TTC549 (cell line): Measurements from ENCODE around the gene ASF1B.
"Not testable (repeated sequence)": the region's sequence is repeated elsewhere in the genome, so short reads cannot be mapped to it uniquely, and the experiment has no call there.

ENCODE experiments used
- FAIRE-seq: peaks from 2 replicates; lab custom pipeline; 2012; peaks lifted over from hg19 to GRCh38; lab: Jason Lieb, UNC

Gene ASF1B

GRCh38 chr19:14136509-14137281 is at the start of gene ASF1B:
Gene ASF1B (minus strand): TSS chr19:14136589. CDS start chr19:14136456, 133 bp downstream.
- FAIRE-seq = peak; percentile 88

- not testable (repeated sequence) for FAIRE-seq
These were observed 49.3 kb upstream of the ASF1B start for GRCh38 chr19:14185691-14186090.

- no peak for FAIRE-seq
These were observed 48.8 kb upstream of the ASF1B start for GRCh38 chr19:14185158-14185557.

GRCh38 chr19:14183741-14184350 is 47.5 kb upstream of the ASF1B start:
- FAIRE-seq = no peak

GRCh38 chr19:14182476-14182875 is 46.1 kb upstream of the ASF1B start:
- FAIRE-seq = no peak

GRCh38 chr19:14181906-14182305 is 45.5 kb upstream of the ASF1B start:
- no peak for FAIRE-seq

GRCh38 chr19:14181199-14181598 is 44.8 kb upstream of the ASF1B start:
- FAIRE-seq = not testable (repeated sequence)

- no peak for FAIRE-seq
These were observed 41.2 kb upstream of the ASF1B start for GRCh38 chr19:14177496-14178074.

GRCh38 chr19:14175351-14175792 is 39.0 kb upstream of the ASF1B start:
- FAIRE-seq = no peak

GRCh38 chr19:14174883-14175282 is 38.5 kb upstream of the ASF1B start:
- FAIRE-seq = no peak

- FAIRE-seq = no peak
These were observed 32.6 kb upstream of the ASF1B start for GRCh38 chr19:14168993-14169392.

GRCh38 chr19:14168259-14168972 is 32.0 kb upstream of the ASF1B start:
- no peak for FAIRE-seq

GRCh38 chr19:14167576-14168138 is 31.3 kb upstream of the ASF1B start:
- FAIRE-seq = no peak

GRCh38 chr19:14166999-14167575 is 30.7 kb upstream of the ASF1B start:
- FAIRE-seq = no peak

- no peak for FAIRE-seq
These were observed 29.8 kb upstream of the ASF1B start for GRCh38 chr19:14165990-14166830.

GRCh38 chr19:14164724-14165493 is 28.5 kb upstream of the ASF1B start:
- no peak for FAIRE-seq

GRCh38 chr19:14164082-14164481 is 27.7 kb upstream of the ASF1B start:
- no peak for FAIRE-seq

GRCh38 chr19:14162871-14163297 is 26.5 kb upstream of the ASF1B start:
- no peak for FAIRE-seq

- no peak for FAIRE-seq
These were observed 24.9 kb upstream of the ASF1B start for GRCh38 chr19:14161305-14161704.

- no peak for FAIRE-seq
These were observed 23.8 kb upstream of the ASF1B start for GRCh38 chr19:14160017-14160703.
